Fibroblast of the conjunctiva (primary cell): ENCODE results near the gene CLIC3.

Source experiments
- DNase-seq: peaks from one replicate; pipeline ENCODE4 v3.0.0-alpha.2; 2010; ENCODE audit warnings: low read depth

Gene CLIC3

DNA sequence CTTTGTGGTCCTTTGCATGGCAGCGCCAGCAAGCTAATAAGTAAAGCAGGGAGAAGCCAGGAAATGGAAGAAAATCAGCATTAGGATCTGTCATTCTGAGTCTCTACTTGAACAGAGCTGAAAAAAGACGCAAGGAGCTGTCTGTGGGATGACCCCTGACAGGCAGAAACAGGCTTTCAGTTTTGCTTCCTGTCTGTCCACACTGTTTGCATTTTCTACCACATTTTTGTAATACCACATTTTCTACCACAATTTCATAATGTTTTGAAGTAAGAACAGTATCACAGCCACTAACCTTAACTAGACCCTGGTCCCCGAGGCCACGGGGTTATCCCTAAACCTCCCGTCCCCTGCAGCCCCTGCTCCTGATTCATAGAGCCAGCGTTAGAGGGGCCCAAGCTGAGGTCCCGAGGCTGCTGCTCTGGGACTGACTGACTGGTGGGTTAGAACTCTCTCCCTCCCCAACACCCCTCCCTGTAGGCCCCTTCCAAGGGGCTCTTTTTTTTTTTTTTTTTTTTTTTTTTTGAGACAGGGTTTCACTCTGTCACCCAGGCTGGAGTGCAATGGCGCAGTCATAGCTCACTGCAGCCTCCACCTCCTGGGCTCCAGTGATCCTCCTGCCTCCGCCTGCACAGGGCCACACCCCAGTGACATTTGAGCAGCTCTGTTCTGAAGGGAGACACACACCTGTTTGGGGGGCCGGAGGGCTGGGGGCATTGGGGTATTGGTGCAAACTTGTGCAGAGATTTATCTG, 4.0 kb upstream of the CLIC3 start:
- no peak for DNase-seq

DNA sequence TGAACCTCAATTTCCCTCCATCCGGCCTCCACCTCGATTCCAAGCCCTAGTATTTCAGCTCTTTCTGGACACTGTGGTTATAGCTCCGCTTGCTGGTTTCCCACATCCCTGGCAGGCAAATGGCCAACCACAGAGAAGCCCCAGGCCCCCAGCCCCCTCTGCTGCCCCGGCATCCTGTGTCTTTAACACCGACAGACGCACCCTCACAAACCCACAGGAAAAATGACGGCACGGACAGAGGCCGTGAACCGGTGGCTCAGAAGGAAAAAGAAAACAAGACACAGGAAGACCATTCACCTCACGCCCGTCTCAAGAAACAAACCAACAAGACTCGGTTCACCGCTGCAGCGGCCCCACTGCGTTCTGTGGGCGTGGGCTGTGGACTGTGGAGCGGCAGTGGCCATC, 1.5 kb upstream of the CLIC3 start:
- no peak for DNase-seq

DNA sequence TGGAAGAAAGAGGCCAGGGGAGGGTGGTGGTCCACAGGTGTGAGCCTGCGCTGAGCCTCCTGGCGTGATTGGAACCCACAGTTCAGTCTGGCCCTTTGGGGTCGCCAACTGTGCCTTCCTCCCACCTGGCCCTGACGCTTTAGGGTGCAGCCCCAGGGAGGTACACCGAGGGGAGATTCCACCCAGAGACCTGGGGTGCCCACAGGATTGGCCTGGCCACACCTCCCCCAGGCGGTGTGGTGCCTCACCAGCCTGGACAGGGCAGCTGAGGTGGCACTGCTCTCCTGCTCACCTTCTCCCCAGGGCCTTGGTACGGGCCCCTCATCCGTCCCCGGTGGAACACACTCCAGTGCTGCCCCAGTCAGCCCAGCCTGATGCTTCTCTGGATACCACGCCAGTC, 1.0 kb upstream of the CLIC3 start:
- DNase-seq, result no peak

DNA sequence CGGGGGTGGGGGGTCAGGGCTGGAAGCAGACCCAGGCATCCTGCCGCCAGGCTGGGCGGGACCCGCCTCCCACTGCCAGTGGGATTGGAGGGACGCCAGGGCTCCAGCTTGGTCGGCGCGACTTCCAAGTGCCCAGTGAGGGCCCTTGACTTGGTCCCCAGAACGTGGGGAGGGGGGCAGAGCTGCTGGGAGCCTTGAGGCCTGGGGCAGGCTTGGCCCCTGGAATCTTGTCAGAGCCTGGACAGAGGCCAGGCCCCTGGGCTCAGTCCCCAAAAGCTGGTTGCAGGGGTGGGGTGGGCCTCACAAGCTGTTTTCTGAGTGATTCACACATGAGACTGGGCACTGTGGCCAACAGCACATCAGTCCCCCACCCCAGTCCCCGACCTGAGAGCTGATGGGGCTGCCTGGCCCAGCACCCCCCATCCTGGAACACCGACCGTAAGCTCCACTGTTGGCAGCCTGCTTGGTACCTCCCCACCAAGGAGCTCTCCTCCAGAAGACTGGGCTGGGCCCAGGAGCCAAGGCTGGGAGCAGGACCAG, 526 bp downstream of the CLIC3 start:
- DNase-seq, result no peak

DNA sequence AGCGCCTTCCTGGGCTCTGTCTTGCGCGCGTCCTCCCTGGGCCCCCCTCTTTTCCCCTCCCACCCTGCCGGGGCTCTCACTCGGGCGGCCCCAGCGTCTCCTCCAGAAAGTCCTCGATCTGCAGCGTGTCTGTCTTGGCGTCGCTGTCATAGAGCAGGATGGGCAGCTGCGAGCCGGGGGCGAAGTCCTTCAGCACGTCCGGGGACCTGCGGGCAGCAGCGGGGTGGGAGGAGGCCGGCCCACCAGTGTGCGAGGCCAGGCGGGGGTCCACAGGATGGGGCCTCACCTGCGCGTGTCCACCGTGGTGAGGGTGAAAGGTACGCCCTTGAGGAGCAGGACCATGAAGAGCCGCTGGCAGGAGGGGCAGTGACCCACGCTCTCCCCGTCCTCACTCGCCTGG, 1.0 kb downstream of the CLIC3 start:
- DNase-seq, result no peak

DNA sequence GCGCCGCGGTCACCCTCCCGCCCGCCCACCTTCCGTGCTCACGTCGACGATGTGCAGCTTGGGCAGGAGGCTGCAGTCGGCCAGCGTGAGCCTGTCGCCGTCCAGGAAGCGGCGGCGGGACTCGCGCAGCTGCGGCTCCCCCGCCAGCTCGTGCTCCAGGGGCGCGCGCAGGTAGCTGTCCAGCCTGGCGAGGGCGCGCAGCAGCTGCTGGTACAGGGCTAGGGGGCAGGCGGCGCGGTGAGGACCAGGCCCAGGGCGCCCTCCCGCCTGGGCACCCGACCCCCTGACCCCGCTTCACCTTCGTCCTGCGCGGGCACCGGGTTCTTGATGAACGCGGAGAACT, 1.5 kb downstream of the CLIC3 start:
- DNase-seq, result no peak

DNA sequence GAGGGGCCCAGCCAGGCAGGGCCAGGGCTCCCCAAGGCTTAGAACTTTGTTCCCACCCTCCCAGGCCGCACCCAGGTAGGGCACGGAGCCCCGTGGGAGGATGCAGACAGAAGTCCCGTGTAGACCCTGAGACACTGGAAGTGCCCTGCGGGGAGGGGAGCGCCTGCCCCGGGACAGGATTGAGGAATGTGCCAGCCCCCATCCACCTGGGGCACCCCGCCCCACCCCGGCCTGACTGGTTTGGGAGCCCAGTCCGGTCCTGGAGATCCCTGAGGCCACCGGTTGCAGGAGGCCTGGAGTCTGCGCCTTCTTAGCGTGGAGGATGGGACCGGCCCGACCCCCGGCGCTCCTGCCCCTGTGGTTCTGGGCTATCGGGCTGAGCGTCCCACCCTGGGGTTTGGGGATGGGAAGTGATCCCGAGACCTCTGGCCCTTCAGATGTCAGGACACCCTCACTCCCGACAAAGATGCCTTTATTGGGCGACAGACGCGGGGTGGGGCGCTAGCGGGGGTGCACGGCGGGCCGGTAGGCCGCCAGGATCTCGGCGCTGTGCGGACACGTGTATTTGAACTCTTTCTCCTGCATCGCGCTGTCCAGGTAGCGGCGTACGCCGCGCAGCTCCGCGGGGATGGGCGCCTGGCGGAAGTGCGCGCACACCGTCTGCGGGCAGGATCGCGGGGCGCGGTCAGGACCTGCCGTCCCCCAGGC, 2.0 kb downstream of the CLIC3 start:
- DNase-seq, result no peak

DNA sequence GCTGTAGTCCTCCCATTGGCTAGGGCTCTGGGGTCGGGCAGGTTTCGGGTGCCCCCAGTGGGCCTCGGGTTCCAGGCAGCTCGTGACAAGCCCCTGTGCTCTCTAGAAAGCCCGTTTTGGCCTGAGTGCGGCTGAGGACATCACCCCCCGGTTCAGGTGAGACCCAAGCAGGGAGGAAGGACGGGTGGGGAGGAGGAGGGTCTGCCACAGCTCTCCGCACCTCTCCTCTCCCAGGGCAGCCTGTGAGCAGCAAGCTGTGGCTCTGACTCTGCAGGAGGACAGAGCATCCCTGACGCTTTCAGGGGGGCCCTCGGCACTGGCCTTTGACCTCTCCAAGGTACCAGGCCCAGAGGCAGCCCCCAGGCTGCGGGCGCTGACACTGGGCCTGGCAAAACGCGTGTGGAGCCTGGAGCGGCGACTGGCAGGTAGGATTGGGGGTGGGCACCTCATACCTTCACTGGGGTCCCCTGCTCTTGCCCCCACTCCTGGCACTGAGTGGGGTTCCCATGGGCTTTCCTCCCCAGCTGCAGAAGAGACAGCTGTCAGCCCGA, 3.5 kb downstream of the CLIC3 start:
- DNase-seq, result no peak

DNA sequence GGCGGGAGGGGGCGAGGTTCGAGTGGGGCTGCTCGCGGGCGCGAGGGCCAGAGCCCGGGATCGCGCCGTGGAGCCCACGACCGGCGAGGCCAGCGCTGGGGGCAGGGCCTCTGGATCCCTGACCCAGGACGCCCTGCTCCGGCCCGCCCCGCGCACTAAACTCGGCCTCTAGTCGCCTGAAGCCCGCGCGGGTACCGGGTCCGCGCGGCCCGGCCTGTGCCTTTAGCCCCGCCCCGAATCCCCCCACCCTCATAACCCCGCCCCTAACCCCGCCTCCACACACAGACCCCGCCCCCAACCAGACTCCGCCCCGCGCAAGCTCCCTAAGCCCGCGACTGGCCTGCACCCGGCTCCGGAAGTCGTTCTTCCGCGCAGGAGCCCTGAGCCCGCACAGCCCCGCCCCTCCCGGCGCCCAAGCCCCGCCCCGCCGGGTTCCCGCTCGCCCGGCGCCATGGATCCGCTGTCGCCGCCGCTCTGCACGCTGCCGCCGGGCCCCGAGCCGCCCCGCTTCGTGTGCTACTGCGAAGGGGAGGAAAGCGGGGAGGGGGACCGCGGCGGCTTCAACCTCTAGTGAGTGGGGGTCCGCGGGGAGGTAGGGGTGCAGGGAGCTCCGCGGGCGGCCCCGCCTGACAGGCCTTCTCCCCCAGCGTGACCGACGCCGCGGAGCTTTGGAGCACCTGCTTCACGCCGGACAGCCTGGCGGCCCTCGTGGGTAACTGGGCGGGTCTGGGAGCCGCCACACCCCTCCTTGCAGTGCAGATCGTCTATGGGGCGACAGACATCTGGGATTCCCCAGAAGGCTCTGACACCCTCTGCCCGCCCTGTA, 4.2 kb downstream of the CLIC3 start, which contains the start of gene PAXX:
TSS of gene PAXX (plus strand) at position 430 of the 826 bp plus-strand sequence. CDS start at position 452, 22 bp downstream.
- peak; percentile 77 for DNase-seq

DNA sequence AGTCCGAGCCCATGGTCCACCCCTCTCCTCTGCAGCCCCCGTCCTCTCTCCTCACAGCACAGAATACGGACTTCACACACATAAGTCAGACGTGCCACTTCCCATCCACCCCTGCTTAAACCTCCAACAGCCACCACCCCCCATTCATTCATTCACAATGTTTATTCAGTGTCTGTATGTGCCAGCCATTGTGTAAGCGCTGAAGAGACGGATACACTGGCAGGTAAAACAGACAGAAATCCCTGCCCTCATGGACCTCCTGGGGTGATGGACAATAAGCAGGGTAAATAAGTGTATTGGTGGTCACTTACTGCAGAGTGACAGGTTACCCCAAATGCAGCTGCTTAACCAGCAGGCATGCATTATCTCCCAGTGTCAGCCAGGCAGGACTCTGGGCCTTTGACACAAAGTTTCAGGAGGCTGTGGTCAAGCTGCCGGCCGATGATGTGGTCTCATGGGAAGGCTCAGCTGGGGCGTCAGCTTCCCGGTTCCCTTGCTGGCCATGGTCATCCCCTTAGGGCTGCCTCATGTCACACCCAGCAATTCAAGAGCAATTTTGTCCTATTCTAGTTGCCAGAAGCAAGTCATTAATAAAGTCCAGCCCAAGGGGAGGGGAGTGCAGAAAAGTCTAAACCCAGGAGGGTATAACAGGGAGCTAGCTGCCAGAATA, 6.0 kb downstream of the CLIC3 start:
- no peak for DNase-seq

DNA sequence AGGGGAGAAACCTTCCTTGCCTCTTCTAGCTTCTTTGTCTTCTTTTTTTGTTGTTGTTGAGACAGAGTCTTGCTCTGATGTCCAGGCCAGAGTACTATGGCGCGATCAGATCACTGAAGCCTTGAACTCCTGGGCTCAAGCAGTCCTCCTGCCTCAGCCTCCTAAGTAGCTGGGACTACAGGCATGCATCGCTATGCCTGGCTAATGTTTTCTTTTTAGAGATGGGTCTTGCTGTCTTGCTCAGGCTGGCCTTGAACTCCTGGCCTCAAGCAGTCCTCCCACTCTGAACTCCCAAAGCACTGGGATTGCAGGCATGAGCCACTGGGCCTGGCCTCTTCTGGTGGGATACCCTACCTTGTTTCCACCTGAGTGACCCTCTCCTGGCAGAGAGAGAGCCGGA, 7.5 kb downstream of the CLIC3 start:
- DNase-seq, result no peak

DNA sequence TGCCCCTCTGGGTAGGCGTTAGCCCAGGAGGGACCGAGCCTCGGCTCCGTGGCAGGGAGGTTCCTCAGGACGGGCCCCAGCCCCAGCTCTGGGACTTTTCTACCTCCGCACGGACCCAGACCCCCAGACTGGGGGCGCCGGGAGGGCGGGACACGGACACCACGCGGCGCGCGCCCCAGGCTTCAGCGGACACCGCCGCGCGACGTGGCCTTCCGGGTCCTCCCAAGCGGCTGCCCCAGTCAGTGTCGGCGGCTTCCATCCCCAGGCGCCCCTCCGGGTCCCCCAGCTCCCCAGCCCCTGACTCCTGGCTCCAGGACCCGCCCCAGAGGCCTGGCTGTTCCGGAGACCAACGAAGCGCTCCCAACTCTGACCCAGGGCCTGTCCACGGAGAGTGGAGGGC, 10.5 kb downstream of the CLIC3 start:
- no peak for DNase-seq

DNA sequence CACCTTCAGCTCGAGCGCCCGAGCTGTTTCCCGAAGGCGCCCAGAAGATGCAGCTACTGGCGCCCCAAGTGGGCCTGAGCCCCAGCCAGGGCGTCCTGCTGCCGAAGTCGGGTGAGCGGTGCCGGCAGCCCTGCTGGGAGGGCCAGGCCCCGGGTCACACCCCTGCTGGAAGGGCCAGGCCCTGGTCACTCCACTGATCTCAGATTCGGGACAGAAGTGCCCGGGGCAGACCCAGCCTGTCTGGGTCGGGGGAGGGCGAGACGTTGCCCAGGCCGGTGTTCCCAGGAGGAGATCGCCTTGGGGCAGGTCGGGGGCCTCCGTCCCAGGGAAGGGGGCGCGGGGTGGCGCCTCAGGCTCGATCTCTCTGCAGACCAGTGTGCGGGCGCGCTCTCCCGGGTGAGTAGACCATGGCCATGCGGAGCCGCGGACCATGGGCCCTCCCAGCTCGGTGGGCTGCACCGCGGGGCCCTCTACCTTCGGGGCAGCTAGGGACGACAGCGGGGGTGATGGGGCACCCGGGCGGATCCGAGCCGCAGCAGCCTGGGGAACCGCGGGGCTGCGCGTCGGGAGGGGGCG, 11.3 kb downstream of the CLIC3 start:
- DNase-seq, result no peak

DNA sequence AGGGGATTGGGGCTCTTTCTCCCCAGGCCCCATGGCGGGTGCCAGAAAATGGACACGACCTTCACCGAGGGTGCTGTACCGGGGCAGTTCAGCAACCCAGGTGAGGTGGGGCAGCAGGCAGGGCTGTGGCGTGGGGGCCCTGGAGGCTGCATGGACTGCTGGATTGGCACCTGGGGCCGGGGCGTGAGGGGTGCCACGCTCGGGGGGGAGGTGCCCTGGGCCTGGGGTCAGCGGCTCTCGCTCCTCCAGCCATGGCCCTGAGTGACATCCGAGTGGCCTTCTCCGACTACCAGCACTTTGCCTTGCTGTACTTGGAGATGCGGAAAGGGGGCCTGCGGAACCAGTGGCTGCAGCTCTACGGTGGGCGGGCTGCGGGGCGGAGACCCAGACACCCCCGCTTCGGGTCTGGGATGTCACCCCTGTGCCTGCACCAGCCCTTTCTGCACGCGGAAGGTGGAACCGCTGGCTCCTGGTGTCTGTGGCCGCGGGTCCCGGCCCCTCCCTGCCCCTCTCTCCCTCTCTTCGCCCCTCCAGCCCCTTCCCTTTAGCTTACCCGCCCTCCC, 11.8 kb downstream of the CLIC3 start:
- no peak for DNase-seq

DNA sequence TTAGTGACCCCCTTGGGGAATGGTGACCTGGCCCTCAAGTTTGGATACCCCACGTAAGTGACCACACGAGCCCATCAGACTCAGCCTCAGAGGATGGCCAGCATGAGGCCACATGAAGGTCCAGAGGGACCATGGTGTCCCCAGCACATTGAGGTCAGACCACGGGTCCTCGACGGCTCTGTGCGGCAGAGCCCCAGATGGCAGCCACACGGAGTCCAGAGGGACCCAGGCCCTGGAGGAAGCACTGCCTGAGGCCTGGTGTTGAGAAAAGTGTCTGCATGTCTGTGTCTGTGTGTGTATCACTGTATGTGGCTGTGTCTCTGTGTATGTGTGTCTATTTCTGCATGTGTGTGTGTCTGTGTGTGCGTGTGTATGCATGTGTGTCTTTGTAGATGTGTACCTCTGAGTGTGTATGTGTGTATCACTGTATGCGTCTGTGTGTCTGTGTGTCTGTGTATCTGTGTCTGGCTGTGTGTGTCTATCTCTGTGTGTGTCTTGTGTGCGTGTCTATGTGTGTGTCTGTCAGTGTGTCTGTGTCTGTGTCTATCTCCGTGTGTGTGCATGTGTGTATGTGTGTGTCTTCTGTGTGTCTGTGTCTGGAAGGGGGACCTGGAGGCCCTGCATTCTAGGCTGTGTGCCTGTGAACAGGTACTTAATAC, 12.6 kb downstream of the CLIC3 start:
- no peak for DNase-seq

DNA sequence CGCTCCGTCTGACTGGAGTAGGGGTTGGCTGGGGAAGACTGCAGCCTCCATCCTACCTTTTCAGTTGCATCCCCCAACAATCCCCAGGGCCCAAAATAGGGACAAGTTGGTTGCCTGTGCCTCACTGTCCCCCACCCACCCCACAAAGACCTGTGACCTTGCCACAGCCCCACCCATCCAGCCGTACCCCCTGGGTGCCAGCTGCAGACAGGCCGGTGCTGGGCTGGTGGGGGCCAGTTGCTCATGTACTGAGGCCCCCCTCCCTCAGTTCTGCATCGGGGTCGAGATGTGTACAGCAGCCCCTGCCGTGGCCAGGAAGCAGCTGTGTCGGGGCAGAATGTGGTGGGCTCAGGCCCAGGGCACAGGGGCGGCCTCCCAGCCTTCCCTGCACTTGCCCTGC, 13.2 kb downstream of the CLIC3 start:
- no peak for DNase-seq

DNA sequence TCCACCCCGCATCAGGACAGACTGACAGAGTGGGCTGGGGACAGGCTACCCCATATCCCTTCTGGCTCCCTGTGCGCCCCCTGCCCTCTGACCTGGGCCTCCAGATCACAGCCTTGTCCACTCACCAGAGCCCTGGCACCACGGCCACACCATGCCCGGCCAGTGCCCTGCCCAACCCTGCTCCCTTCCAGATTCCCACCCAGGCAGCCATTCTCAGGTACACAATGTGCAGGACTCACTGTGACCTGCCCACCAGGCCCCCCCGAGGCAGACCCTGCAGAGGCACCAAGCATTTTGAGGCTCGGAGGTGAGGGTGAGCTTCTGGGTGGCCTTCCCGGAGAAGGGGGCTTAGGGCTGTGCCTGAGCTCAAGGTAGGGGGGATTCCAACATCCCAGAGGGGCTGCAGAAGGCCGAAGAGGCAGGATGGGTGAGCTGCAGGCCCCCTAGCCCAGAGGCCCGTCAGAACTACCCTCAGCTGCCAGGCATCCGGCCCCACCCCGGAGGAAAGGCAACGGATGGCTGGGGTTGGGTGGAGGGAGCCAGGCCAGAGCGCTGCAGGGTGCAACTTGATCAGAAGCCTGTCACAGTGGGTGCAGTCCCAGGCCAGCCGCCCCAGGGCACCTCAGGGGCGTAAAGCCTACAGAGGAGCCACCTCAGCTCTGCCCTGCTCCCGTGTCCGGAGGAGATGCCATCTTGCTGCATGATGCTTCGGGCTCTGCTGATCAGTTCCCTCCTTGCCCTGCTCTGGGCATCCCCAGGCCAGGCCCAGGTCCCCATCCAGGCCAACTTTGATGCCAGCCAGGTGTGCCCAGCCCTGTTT, 13.9 kb downstream of the CLIC3 start, which contains the start of gene LCNL1:
TSS of gene LCNL1 (plus strand) at position 762 of the 820 bp plus-strand sequence. CDS start 594 bp downstream, outside the sequence.
- DNase-seq, result no peak

DNA sequence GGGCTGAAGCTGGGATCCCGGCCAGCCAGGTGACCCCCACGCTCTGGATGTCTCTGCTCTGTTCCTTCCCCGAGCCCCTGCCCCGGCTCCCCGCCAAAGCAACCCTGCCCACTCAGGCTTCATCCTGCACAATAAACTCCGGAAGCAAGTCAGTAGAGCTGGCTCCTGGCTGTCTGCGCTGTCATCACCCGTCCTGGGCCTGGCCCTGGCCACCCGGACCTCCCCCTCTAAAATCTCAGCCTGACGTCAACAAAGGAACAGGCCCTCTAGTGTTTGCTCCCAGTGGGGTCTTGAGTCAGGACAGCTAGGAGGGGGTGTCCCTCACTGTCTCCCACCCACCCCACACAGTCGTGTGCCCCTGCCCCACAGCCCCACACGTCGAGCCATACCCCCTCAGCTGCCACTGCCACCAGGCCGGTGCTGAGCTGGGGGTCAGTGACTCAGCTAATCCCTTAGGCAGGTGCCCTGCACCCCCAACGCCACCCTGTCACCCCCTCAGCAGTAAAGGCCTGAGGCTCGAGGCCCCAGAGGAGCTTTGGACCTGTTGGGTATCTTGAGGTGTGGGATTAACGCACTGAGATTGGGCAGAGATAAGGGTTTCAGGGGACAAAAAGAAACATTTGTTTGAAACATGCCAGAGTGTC, 14.7 kb downstream of the CLIC3 start:
- DNase-seq, result no peak
